Coronary artery (tissue), 2 donors: ENCODE measurements around the gene ETV3.

ENCODE experiments used
- DNase-seq: peaks from one replicate; pipeline ENCODE4 v3.0.0-alpha.2; 2017; ENCODE audit warnings: low spot score
- H3K27ac ChIP-seq, 2 donors: fragments of 200-600 bp; sonication (generic); one replicate each; pipeline ENCODE4 v1.5.1; 2016 to 2019
- H3K4me3 ChIP-seq: fragments of 200-600 bp; sonication (generic); 2 replicates; pipeline ENCODE4 v1.5.1; 2016; ENCODE audit warnings: mild to moderate bottlenecking, moderate library complexity
- CTCF ChIP-seq: fragments of 200-600 bp; sonication (generic); IDR thresholded peaks from one replicate; pipeline ENCODE4 v1.5.1; 2019; ENCODE audit warnings: antibody characterized with exemption

The ETV3 gene

GRCh38 chr1:157151506-157151905, 13.3 kb upstream of the ETV3 start:
- no peak for DNase-seq
- TF ChIP-seq CTCF = no peak
- no peak overlapping the region for H3K4me3 ChIP-seq
- no peak overlapping the region for H3K27ac ChIP-seq

GRCh38 chr1:157151073-157151472, 12.9 kb upstream of the ETV3 start:
- H3K4me3 ChIP-seq = no peak overlapping the region

GRCh38 chr1:157150631-157151030, 12.4 kb upstream of the ETV3 start:
- DNase-seq = no peak
- Histone ChIP-seq H3K4me3 (no peak overlapping the region), H3K27ac (no peak overlapping the region)
- no peak for TF ChIP-seq CTCF

More at GRCh38 chr1:157151073-157151472, 12.9 kb upstream of the ETV3 start:
- no peak overlapping the region for H3K27ac ChIP-seq
- TF ChIP-seq CTCF = no peak
- no peak for DNase-seq

- TF ChIP-seq CTCF = no peak
- no peak for DNase-seq
- no peak overlapping the region for H3K27ac ChIP-seq
- H3K4me3 ChIP-seq = no peak overlapping the region
These were observed 9.9 kb upstream of the ETV3 start for GRCh38 chr1:157147906-157148700.

GRCh38 chr1:157147037-157147436, 8.8 kb upstream of the ETV3 start:
- no peak overlapping the region for H3K27ac ChIP-seq
- DNase-seq = no peak
- H3K4me3 ChIP-seq = no peak overlapping the region
- no peak for TF ChIP-seq CTCF

GRCh38 chr1:157146244-157146643, 8.0 kb upstream of the ETV3 start:
- no peak overlapping the region for H3K27ac ChIP-seq
- no peak for DNase-seq
- TF ChIP-seq CTCF = no peak
- H3K4me3 ChIP-seq = no peak overlapping the region

- DNase-seq = no peak
- no peak for TF ChIP-seq CTCF
- H3K4me3 ChIP-seq = no peak overlapping the region
- H3K27ac ChIP-seq = no peak overlapping the region
These were observed 6.9 kb upstream of the ETV3 start for GRCh38 chr1:157145076-157145475.
